HuH-7 (cell line): ENCODE measurements around the gene TGFBR3.
"Not testable (repeated sequence)": the region's sequence is repeated elsewhere in the genome, so short reads cannot be mapped to it uniquely, and the experiment has no call there.

Source experiments
- DNase-seq: peaks from one replicate; pipeline ENCODE4 v3.0.0; 2011; ENCODE audit warnings: low spot score

Gene TGFBR3

GRCh38 chr1:91883470-91883869, 2.5 kb downstream of the TGFBR3 start:
- no peak for DNase-seq

DNA sequence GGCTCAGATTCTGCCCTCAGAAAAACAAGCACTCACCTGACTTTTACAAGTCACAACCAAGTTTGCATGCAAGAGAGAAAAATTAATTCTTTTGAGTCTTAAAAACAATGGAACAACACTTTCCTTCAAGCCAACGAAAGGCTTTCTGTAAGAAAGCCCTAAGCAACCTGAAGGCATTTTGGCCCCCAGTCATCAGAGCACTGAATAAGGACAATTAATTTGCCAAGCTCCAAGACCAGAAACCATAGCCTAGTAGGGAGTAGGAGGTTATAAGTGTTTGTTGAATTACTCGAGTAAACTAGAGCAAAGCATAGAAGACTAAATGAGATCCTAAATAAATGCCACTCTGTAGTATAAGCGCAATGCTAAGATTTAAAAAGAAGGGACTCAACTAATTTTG, 4.7 kb downstream of the TGFBR3 start:
- no peak for DNase-seq

- DNase-seq: no peak
Observed at GRCh38 chr1:91879733-91880132, 6.2 kb downstream of the TGFBR3 start.

DNA sequence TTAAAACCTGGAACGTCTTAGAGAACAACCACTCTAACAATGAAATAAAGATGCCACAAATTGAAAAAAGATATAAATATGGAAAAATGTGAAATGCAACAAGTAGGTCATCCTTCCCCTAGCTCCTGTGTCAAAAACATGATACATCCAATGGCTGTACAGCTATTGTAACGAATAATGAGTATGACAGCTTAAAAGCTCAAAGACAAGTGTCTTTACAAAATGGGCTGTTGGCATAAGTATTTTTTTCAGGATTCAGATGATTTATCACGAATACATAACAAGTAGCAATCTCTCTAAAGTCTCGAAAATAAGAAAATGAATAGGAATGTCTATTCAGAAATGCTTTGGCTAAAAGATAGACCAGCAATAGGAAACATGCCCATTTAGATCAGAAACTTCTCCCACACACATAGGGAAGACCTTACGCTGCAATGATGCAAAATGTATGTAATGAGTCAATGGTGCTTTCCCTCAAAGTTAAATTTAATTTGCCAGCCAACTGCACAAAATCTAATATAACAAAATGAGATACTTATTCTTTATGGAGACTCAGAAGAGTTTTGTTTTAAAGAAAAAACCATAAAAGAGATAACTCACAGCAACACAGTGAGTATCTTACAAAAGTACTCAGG, 8.3 kb downstream of the TGFBR3 start:
- no peak for DNase-seq

DNA sequence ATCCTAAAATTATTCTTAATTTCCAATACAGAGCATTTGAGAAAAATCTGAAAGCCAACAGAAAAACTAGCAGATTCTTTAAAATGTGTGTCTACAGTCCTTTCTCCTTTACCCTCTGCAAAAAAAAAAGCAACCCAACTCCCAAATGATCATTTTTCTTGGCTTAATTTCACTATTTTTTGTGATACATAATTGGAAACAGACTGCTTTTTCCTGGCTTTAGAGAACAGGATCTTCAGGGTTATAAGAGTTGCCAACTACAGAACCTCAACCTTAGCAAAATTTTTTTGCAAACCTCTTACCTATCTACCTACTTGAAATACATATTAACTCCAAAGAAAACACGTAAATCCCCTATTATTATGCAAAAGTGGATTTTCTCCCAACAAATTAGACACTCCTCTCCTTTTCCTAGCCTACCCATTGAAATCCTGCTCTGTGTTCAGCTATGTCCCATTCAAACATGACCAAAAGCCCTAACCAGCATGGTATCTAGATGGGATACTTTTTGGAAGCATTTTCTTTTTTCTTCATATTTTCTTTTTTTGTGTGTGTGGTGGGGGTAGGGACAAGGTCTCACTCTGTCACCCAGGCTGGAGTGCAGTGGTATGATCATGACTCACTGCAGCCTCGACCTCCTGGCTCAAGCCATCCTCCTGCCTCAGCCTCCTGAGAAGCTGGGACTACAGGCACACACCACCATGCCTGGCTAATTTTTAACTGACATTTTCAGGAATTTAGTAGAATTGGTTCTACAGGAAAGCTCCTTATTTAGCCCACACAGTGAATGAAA, 9.0 kb downstream of the TGFBR3 start:
- DNase-seq: no peak

GRCh38 chr1:91876040-91876470, 9.9 kb downstream of the TGFBR3 start:
- no peak for DNase-seq

DNA sequence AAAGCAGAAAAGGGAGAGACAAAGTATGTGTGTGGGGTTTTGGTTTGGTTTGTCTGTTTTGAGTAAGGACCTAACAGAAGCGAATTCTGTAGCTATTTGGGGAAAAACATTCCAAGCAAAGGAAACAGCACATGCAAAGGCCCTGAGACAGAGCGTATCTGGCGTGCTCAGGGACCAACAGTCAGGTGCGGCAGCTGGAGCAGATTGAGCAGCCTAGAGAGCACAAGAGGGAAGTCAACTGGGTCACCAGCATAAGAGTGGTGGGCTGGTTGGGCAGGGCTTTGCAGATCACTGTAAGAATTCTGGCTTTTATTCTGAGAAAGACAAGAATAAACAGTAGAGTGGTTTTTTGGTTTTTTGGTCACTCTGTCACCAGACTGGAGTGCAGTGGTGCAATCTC, 11.8 kb downstream of the TGFBR3 start:
- DNase-seq: no peak

DNA sequence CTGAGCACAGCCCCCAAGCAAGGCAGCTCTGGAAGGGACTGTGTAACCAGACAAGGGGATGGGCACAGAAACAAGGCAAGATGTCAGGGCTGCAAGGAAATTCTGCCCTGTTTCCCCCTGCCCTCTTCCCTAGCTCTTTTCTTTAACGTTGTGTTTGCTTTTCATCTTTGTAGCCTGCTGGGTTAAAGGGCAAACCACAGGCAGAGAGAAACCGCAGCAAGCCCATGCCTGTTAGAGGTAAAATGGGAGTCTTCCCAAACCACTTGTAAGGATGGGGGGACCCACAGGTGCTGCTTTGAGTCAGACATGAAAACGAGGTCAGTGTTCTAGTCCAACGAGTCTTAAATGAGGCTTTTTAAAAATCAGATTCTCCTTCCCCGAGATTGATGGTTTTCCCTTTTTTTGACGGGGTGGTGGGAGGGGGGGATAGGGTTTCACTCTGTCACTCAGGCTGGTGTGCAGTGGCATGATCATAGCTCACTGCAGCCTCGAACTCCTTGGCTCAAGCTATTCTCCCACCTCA, 13.3 kb downstream of the TGFBR3 start:
- DNase-seq: no peak

DNA sequence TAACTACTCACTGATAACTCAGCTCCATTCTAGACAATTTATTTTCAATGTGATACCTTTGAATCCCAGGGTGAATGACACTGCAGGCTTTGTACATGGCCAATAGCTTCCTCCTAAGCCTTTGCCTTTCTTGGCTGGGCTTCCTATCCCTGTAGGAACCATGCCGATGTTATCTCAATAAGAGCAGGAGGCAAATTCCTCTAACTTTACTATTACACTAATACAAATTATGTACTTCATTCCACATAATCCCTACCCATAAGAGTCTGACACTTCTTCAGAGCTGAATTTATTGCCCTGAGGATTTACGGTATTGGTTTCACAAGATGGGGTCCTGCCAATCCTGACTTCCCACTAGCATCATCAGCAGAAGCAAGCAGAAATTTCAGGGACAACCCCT, 14.0 kb downstream of the TGFBR3 start:
- DNase-seq: no peak

GRCh38 chr1:91870322-91870721, 15.6 kb downstream of the TGFBR3 start:
- no peak for DNase-seq

DNA sequence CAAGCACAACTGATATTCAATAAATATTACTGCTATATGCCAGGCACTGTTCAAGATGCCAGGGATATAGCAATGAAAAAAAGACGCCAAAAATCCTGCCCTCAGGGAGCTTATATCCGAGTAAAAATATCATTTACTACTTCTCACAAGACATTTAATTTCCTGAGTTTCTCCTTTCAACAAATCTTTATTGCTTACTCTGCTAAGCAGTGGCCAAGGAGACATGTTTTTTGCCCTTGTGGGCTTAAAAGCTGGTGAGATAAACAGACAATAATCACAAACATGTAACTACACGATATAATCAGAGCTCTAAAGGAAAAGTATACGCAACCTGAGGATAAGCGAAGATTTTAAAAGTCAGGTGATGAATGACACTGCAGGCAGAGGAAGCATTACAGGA, 19.5 kb downstream of the TGFBR3 start:
- no peak for DNase-seq

- DNase-seq: no peak
Observed at GRCh38 chr1:91864017-91864700, 21.8 kb downstream of the TGFBR3 start.

- no peak for DNase-seq
Observed at GRCh38 chr1:91863498-91863897, 22.5 kb downstream of the TGFBR3 start.

DNA sequence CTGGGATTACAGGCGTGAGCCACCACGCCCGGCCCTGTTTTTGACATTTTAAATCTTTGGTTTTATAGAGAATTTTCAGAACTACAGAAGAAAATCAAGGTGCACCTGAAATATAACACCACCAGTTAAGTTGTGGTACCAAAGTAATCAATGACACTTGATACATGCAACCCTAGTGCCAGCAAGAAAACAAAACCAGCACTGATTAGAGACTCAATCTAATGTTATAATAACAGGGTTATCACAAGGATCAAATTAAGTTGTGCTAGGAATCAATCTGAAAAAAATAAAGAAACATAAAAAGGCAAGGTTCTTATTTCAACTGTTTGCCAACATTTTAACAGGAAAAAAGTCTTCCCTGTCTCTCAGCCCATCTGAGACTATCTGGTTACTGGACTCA, 23.8 kb downstream of the TGFBR3 start:
- DNase-seq: no peak

- no peak for DNase-seq
Observed at GRCh38 chr1:91857557-91858239, 28.3 kb downstream of the TGFBR3 start.

DNA sequence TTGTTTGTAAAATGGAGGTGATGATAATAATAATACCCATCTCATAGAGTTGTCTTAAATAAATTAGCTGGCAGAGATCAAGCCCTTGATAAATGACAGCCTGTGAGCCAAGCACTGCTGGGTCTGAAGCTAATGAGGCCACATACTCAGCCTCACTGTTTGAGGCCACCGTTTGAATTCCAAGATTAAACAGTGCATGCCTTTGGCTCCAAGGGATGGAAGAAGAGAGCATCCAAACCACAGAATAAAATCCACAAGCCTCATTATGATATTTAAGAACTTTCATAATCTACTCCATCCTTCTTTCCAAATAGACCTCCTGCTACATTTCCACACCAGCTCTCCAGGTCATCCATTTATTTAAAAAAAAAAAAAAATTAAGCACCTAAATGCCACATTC, 29.0 kb downstream of the TGFBR3 start:
- no peak for DNase-seq

DNA sequence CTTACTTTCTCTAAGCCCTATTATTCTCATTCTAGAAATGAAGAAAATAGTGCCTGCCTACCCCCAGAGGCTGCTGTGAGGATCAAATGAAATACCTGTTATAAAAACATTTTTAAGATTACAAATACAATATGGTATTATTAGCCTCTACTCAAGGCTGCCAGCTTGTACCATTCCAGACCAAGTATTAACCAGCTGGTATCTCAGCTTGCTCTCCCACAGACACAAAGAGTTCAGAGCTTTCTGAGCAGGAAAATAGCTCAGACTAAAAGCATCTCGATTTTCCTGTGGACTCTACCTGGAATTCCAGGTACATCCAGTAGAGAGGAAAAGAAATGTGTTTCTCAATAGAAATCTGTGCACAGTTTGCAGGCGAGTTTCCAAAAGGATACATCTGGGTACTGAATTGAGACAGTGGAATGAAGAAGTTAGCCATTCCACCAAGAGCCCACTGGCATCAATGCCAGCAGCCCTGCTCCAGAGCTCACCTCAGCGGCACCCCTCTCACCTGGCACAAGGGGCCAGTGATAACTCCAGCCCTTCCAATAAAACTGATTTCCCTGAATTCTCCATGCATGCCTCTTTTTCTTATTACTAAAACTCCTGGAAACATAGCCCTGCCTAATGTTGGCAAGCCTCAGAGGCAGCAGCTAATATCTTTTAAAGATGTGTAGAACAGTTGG, 31.0 kb downstream of the TGFBR3 start:
- no peak for DNase-seq

DNA sequence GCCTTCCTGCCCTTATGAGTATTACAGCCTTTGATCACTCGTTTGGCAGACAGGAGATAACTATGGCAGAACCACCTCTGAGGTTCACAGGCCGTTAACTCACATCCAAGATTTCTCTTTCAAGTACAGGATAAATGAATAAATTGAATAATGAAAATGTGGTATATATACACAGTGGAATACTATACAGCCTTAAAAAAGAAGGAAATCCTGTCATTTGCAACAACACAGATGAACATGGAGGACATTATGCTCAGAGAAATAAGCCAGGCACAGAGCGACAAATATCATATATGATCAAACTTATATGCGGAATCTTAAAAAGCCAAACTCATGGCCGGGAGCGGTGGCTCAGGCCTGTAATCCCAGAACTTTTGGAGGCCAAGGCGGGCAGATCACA, 32.6 kb downstream of the TGFBR3 start:
- DNase-seq: no peak

DNA sequence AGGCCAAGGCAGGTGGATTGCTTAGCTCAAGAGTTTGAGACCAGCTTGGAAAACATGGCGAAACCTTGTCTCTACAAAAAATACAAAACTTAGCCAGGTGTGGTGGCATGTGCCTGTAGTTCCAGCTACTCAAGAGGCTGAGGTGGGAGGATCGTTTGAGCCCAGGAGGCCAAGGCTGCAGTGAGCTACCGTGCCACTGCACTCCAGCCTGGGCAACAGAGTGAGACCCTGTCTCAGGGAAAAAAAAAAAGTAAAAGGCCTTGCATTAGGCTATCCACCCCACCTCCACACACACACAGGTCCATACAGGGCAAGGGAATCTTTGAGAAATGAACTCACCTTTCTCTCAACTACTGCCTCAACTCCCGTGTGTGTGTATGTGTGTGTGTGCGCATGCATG, 33.9 kb downstream of the TGFBR3 start:
- not testable (repeated sequence) for DNase-seq

DNA sequence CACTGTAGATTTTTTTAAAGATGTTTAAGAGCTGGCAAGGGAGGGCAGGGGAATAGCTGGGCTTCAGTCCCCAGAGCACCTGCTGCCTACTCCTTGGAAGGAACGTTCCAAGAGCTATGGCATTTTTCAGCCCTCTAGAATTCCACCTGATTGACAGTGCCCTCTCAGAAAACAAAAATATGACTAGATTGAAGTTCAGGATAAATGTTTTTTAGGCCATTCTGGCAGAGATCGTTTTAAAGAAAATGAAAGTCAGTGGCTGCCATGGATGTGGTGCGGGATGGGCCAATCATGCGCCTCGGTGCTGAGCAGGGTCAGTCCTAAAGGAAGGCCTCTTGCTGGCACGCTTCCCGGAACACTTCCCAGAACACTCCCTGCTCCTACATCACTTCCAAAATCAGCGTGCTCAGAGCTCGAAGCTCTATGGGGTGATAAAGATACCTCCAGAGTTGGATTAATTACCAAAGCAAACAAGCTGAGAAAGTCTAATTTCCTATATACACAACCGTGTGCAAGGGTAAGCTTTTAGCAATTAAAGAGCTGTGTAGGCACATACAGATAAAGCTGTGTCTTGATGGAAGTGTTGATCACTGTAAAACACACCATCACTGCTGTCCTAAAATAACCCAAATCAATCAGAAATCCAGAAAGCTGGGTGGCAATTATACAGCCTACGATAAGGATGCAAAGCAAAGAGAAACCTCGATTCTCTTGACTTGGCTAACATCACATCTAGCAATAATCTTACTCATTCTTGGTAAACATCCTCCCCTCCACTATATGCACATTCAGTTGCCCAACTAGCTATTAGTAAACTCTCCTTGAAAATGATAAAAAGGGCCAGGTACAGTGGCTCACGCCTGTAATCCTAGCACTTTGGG, 34.6 kb downstream of the TGFBR3 start:
- DNase-seq: no peak

DNA sequence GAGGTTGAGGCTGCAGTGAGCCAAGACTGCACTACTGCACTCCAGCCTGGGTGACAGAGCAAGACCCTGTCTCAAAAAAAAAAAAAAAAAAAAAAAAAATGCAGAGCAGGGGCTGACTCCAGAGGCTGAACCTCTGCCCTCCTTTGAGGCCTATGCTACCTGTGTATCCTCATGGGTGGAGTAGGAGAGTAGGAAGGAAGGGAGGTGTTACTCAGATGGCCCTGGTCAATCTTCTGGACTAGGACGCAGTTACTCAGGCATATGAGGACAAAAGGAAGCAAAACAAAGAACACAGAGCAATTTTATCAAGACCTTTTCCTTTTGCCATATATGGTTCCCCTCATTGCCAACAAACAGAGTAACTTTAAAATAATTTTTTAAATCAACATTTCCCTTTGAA, 35.2 kb downstream of the TGFBR3 start:
- DNase-seq: no peak
